ENCODE data around the gene AACS. TPM values are rescaled to one million over a fixed set of nuclear protein-coding genes. Genes with fewer than 3 reads are reported as not detected.
A peak's percentile ranks its signal among the peaks of the same experiment; 100 is the strongest.

AACS gene
- total RNA-seq, 1 donor from 2014 or later, result 16.6 TPM

- Histone ChIP-seq H3K27ac (no peak overlapping the region), H3K4me3 (no peak overlapping the region), H3K36me3 (no peaks in the 10 kb centered on the region), H3K27me3 (no peaks in the 10 kb centered on the region), H3K9me3 (ENCODE audit: low read depth) (no peaks in the 10 kb centered on the region), H2AFZ (replicated peaks) (no peak overlapping the region), H3K9ac (no peak overlapping the region), H3F3A (ENCODE audit: low read depth) (no peaks in the 10 kb centered on the region), H3K79me2 (ENCODE audit: low read depth) (no peaks in the 10 kb centered on the region), H3K4me2 (no peak overlapping the region), H4K20me1 (ENCODE audit: low read depth) (no peaks in the 10 kb centered on the region), H3K4me1 (no peaks in the 10 kb centered on the region)
- Mint-ChIP-seq H3K27me3 (ENCODE audit: insufficient read depth, low read depth) (peaks cover 4% of the 10 kb centered on the region), H3K27ac (peak overlapping the region; percentile 76), H3K9me3 (no peaks in the 10 kb centered on the region), H3K4me3 (no peak overlapping the region), H3K36me3 (peaks cover 33% of the 10 kb centered on the region), H3K4me1 (peaks cover 15% of the 10 kb centered on the region)
- no peak for TF ChIP-seq EZH2 (IDR thresholded peaks at IDR 0.05)
- TF ChIP-seq EZH2phosphoT487 (IDR thresholded peaks at IDR 0.05), result no peak
- no peak for TF ChIP-seq CTCF (IDR thresholded peaks at IDR 0.05)
- no peak for DNase-seq (ENCODE audit: low spot score)
Measured at GRCh38 chr12:125113263-125113662, 48.0 kb downstream of the AACS start.

DNA sequence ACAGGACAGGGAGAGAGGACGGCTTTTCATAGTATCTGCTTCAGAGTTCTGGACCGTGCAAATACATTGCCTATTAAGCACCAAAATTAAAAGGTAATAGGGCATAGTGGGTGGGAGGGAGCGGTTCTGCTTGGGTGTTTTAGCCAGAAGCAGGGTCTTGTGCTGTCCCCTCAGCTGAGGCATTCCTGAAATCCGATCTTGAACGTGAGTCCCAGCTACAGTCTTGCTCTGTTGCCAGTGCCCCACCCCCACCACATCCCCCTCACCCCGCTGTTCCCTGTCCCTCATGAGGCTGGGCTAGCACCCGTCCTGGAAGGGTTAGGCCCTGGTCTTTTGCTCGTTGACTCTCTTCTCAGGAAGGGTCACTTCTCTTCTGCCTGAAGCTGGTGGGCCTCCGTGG lies 48.6 kb downstream of the AACS start:
- Mint-ChIP-seq H3K27me3 (ENCODE audit: insufficient read depth, low read depth) (peaks cover 4% of the 10 kb centered on the region), H3K36me3 (peaks cover 38% of the 10 kb centered on the region), H3K4me3 (no peak overlapping the region), H3K27ac (peak overlapping the region; percentile 79), H3K4me1 (peaks cover 15% of the 10 kb centered on the region), H3K9me3 (no peaks in the 10 kb centered on the region)
- H3K9ac ChIP-seq, result no peak overlapping the region
- no peak overlapping the region for H2AFZ ChIP-seq (replicated peaks)
- no peaks in the 10 kb centered on the region for H3K79me2 ChIP-seq (ENCODE audit: low read depth)
- TF ChIP-seq EZH2 (IDR thresholded peaks at IDR 0.05), result no peak
- TF ChIP-seq CTCF (IDR thresholded peaks at IDR 0.05), result no peak
- TF ChIP-seq EZH2phosphoT487 (IDR thresholded peaks at IDR 0.05), result no peak
- no peak for DNase-seq (ENCODE audit: low spot score)
- H3K27me3 ChIP-seq, result no peaks in the 10 kb centered on the region
- H3K4me2 ChIP-seq, result no peak overlapping the region
- H3F3A ChIP-seq (ENCODE audit: low read depth), result no peaks in the 10 kb centered on the region
- no peaks in the 10 kb centered on the region for H3K36me3 ChIP-seq
- H3K27ac ChIP-seq, result no peak overlapping the region
- H4K20me1 ChIP-seq (ENCODE audit: low read depth), result no peaks in the 10 kb centered on the region
- H3K4me3 ChIP-seq, result no peak overlapping the region
- no peaks in the 10 kb centered on the region for H3K4me1 ChIP-seq
- no peaks in the 10 kb centered on the region for H3K9me3 ChIP-seq (ENCODE audit: low read depth)

DNA sequence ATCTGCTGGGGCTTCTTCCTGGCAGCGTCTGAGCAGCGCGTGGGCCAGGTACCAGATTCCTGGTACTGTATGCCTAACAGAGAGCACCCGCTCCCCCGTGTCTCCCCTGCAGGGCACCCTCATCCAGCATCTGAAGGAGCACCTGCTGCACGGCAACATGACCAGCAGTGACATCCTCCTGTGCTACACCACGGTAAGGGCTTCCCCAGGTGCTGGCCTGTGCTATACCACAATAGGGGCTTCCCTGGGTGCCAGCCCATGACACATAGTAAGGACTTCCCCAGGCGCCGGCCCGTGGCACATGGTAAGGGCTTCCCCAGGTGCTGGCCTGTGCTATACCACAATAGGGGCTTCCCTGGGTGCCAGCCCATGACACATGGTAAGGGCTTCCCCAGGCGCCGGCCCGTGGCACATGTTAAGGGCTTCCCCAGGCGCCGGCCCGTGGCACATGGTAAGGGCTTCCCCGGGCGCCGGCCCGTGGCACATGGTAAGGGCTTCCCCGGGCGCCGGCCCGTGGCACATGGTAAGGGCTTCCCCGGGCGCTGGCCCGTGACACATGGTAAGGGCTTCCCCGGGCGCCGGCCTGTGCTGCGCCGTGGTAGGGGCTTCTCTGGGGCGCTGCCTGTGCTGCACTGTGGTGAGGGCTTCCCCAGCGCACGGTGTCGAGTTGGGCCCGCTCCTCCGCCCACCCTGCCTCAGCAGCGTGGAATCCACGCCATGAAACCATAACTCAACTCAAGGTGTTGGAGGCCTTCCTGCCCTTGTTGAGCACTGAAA lies 49.3 kb downstream of the AACS start:
- H3K36me3 Mint-ChIP-seq, result peaks cover 41% of the 10 kb centered on the region
- H3K4me3 Mint-ChIP-seq, result no peak overlapping the region
- no peak overlapping the region for H3K4me2 ChIP-seq
- H2AFZ ChIP-seq (replicated peaks), result no peak overlapping the region
- H3K4me1 Mint-ChIP-seq, result peaks cover 15% of the 10 kb centered on the region
- no peak overlapping the region for H3K9ac ChIP-seq
- H3K4me3 ChIP-seq, result no peak overlapping the region
- H3K79me2 ChIP-seq (ENCODE audit: low read depth), result no peaks in the 10 kb centered on the region
- peaks cover 4% of the 10 kb centered on the region for H3K27me3 Mint-ChIP-seq (ENCODE audit: insufficient read depth, low read depth)
- H3K9me3 ChIP-seq (ENCODE audit: low read depth), result no peaks in the 10 kb centered on the region
- no peak overlapping the region for H3K27ac ChIP-seq
- no peak for TF ChIP-seq CTCF (IDR thresholded peaks at IDR 0.05)
- TF ChIP-seq EZH2 (IDR thresholded peaks at IDR 0.05), result no peak
- no peak for TF ChIP-seq EZH2phosphoT487 (IDR thresholded peaks at IDR 0.05)
- no peaks in the 10 kb centered on the region for H4K20me1 ChIP-seq (ENCODE audit: low read depth)
- DNase-seq (ENCODE audit: low spot score), result no peak
- H3F3A ChIP-seq (ENCODE audit: low read depth), result no peaks in the 10 kb centered on the region
- H3K4me1 ChIP-seq, result no peaks in the 10 kb centered on the region
- H3K36me3 ChIP-seq, result no peaks in the 10 kb centered on the region
- H3K9me3 Mint-ChIP-seq, result no peaks in the 10 kb centered on the region
- H3K27me3 ChIP-seq, result no peaks in the 10 kb centered on the region
- H3K27ac Mint-ChIP-seq, result no peak overlapping the region

Data from neural progenitor cell (in vitro differentiated cells).